SK-N-SH treated with all-trans-retinoic acid at 6 μM for 48 hours (cell line): ENCODE measurements around the gene KLHL29.

Source experiments
- ATAC-seq: fragments of 200-7000 bp; cut with Tn5 transposase; 3 replicates; pipeline ENCODE4 v1.9.1; 2020; ENCODE audit warnings: mild to moderate bottlenecking, moderate library complexity
- ARNTL ChIP-seq: fragments of 450-650 bp; formaldehyde crosslinking; IDR thresholded peaks from 2 replicates; pipeline ENCODE4 v1.5.0; 2020; ENCODE audit warnings: low read depth, mild to moderate bottlenecking, moderate library complexity, borderline replicate concordance
- BACH2 ChIP-seq: fragments of 250-450 bp; sonication (Bioruptor Pico); IDR thresholded peaks from 2 replicates; pipeline ENCODE4 v1.9.0; 2021; ENCODE audit warnings: mild to moderate bottlenecking, borderline replicate concordance
- CSDC2 ChIP-seq: fragments of 250-450 bp; sonication (Bioruptor Pico); IDR thresholded peaks from 2 replicates; pipeline ENCODE4 v1.5.0; 2020; ENCODE audit warnings: mild to moderate bottlenecking, moderate library complexity
- CSRNP3 ChIP-seq: fragments of 250-450 bp; sonication (Bioruptor Pico); IDR thresholded peaks from 2 replicates; pipeline ENCODE4 v1.5.1; 2021; ENCODE audit warnings: mild to moderate bottlenecking, moderate library complexity
- ESRRG ChIP-seq: fragments of 250-450 bp; sonication (Bioruptor Pico); IDR thresholded peaks from 2 replicates; pipeline ENCODE4 v1.6.1; 2021; ENCODE audit warnings: mild to moderate bottlenecking
- GLIS3 ChIP-seq: fragments of 250-450 bp; sonication (Bioruptor Pico); IDR thresholded peaks from 2 replicates; pipeline ENCODE4 v1.5.0; 2020; ENCODE audit warnings: mild to moderate bottlenecking, moderate library complexity
- ISL1 ChIP-seq: fragments of 250-450 bp; sonication (Bioruptor Pico); IDR thresholded peaks from 2 replicates; pipeline ENCODE4 v2.1.2; 2022; ENCODE audit warnings: mild to moderate bottlenecking, moderate library complexity
- OSR1 ChIP-seq: fragments of 250-450 bp; sonication (Bioruptor Pico); IDR thresholded peaks from 2 replicates; pipeline ENCODE4 v1.8.0; 2022; ENCODE audit warnings: moderate library complexity, mild to moderate bottlenecking, inconsistent platforms
- PATZ1 ChIP-seq: fragments of 250-450 bp; sonication (Bioruptor Pico); IDR thresholded peaks from 2 replicates; pipeline ENCODE4 v1.8.0; 2020; ENCODE audit warnings: mild to moderate bottlenecking, moderate library complexity, borderline replicate concordance
- PPARA ChIP-seq: fragments of 250-450 bp; sonication (Bioruptor Pico); IDR thresholded peaks from 2 replicates; pipeline ENCODE4 v1.5.0; 2020; ENCODE audit warnings: mild to moderate bottlenecking, borderline replicate concordance
- SNAI2 ChIP-seq: fragments of 250-450 bp; sonication (Bioruptor Pico); IDR thresholded peaks from 2 replicates; pipeline ENCODE4 v1.5.0; 2020; ENCODE audit warnings: mild to moderate bottlenecking, moderate library complexity
- TCF4 ChIP-seq: fragments of 250-450 bp; sonication (Bioruptor Pico); IDR thresholded peaks from 2 replicates; pipeline ENCODE4 v1.8.0; 2021; ENCODE audit warnings: mild to moderate bottlenecking, moderate library complexity, borderline replicate concordance
- TOX ChIP-seq: fragments of 250-450 bp; sonication (Bioruptor Pico); IDR thresholded peaks from 2 replicates; pipeline ENCODE4 v1.8.0; 2021; ENCODE audit warnings: mild to moderate bottlenecking, moderate library complexity, borderline replicate concordance
- TSHZ2 ChIP-seq: fragments of 250-450 bp; sonication (Bioruptor Pico); IDR thresholded peaks from 2 replicates; pipeline ENCODE4 v1.5.0; 2020; ENCODE audit warnings: mild to moderate bottlenecking, moderate library complexity
- ZC3H10 ChIP-seq: fragments of 250-450 bp; sonication (Bioruptor Pico); IDR thresholded peaks from 2 replicates; pipeline ENCODE4 v1.5.1; 2021; ENCODE audit warnings: mild to moderate bottlenecking, moderate library complexity
- ZFP3 ChIP-seq: fragments of 250-450 bp; sonication (Bioruptor Pico); IDR thresholded peaks from 2 replicates; pipeline ENCODE4 v1.5.0; 2020; ENCODE audit warnings: mild to moderate bottlenecking, moderate library complexity
- ZFP30 ChIP-seq: fragments of 450-650 bp; formaldehyde crosslinking; IDR thresholded peaks from 2 replicates; pipeline ENCODE4 v1.5.0; 2022; ENCODE audit warnings: mild to moderate bottlenecking, moderate library complexity
- ZNF565 ChIP-seq: fragments of 450-650 bp; formaldehyde crosslinking; conservative IDR thresholded peaks from 2 replicates; pipeline ENCODE4 v1.5.0; 2020; ENCODE audit warnings: low read depth, mild to moderate bottlenecking, moderate library complexity
- ZNF70 ChIP-seq: fragments of 450-650 bp; formaldehyde crosslinking; IDR thresholded peaks from 2 replicates; pipeline ENCODE4 v1.5.0; 2020; ENCODE audit warnings: mild to moderate bottlenecking, moderate library complexity
- ZNF8 ChIP-seq: fragments of 450-650 bp; formaldehyde crosslinking; IDR thresholded peaks from 2 replicates; pipeline ENCODE4 v1.5.0; 2020; ENCODE audit warnings: mild to moderate bottlenecking, moderate library complexity

The KLHL29 gene

GRCh38 chr2:23484275-23484674, 99.3 kb downstream of the KLHL29 start (continued):
- TF ChIP-seq TSHZ2 (CRISPR knock-in tag): no peak
- TF ChIP-seq ZC3H10: no peak

- ATAC-seq: no peak
Measured at GRCh38 chr2:23484767-23485166, 99.8 kb downstream of the KLHL29 start.

GRCh38 chr2:23485261-23485660, 100.3 kb downstream of the KLHL29 start:
- TF ChIP-seq ZNF70 (no peak), ZC3H10 (no peak), ZNF8 (CRISPR knock-in tag) (no peak), TSHZ2 (CRISPR knock-in tag) (no peak), TOX (CRISPR knock-in tag) (no peak), CSDC2 (no peak), ZFP30 (CRISPR knock-in tag) (no peak), SNAI2 (CRISPR knock-in tag) (no peak), CSRNP3 (CRISPR knock-in tag) (no peak), OSR1 (CRISPR knock-in tag) (no peak), TCF4 (CRISPR knock-in tag) (no peak), ZFP3 (no peak), ARNTL (CRISPR knock-in tag) (no peak), PPARA (CRISPR knock-in tag) (no peak)
- no peak for ATAC-seq

More at GRCh38 chr2:23484767-23485166, 99.8 kb downstream of the KLHL29 start:
- no peak for TF ChIP-seq ZNF565 (CRISPR knock-in tag)
- no peak for TF ChIP-seq ARNTL (CRISPR knock-in tag)
- no peak for TF ChIP-seq PPARA (CRISPR knock-in tag)

GRCh38 chr2:23485841-23486683, 101.1 kb downstream of the KLHL29 start:
- TF ChIP-seq ESRRG (CRISPR knock-in tag) (no peak), PPARA (CRISPR knock-in tag) (no peak), ARNTL (CRISPR knock-in tag) (no peak), GLIS3 (CRISPR knock-in tag) (no peak), ISL1 (CRISPR knock-in tag) (no peak), CSRNP3 (CRISPR knock-in tag) (no peak), TCF4 (CRISPR knock-in tag) (no peak), PATZ1 (no peak), ZC3H10 (no peak), ZNF8 (CRISPR knock-in tag) (no peak), BACH2 (CRISPR knock-in tag) (no peak), SNAI2 (CRISPR knock-in tag) (no peak), ZFP30 (CRISPR knock-in tag) (no peak), ZNF565 (CRISPR knock-in tag) (no peak)
- TF ChIP-seq, all 23 proteins: peak for 0

More at GRCh38 chr2:23485841-23486683, 101.1 kb downstream of the KLHL29 start:
- ATAC-seq: no peak
